GM23248 (cell line): Measurements from ENCODE around the gene ZNF275.

Source experiments
- EZH2 ChIP-seq: fragments of 200-600 bp; sonication (generic); IDR thresholded peaks from 2 replicates; pipeline ENCODE4 v1.6.1; 2018; ENCODE audit warnings: antibody characterized with exemption, mild to moderate bottlenecking; ENCODE audit not compliant: insufficient read depth, poor library complexity, severe bottlenecking
- EZH2phosphoT487 ChIP-seq: fragments of 200-600 bp; sonication (generic); IDR thresholded peaks from 2 replicates; pipeline ENCODE4 v1.6.1; 2018; ENCODE audit warnings: antibody characterized with exemption, moderate library complexity, mild to moderate bottlenecking, low read depth; ENCODE audit not compliant: insufficient read depth

GRCh38 chrX:153351981-153352380, 18.0 kb downstream of the ZNF275 start:
- no peak for TF ChIP-seq EZH2
- TF ChIP-seq EZH2phosphoT487 = no peak
